Loucy (cell line): Measurements from ENCODE around the gene CHST11.
"Not testable (repeated sequence)": the region's sequence is repeated elsewhere in the genome, so short reads cannot be mapped to it uniquely, and the experiment has no call there.

Source experiments
- CTCF ChIP-seq: fragments of 200-600 bp; sonication (generic); conservative IDR thresholded peaks from 2 replicates; pipeline ENCODE4 v1.5.1; 2014; ENCODE audit warnings: mild to moderate bottlenecking, antibody characterized with exemption, low read length
- EZH2phosphoT487 ChIP-seq: fragments of 200-600 bp; IDR thresholded peaks from 2 replicates; pipeline ENCODE4 v1.6.1; 2018; ENCODE audit warnings: antibody characterized with exemption, mild to moderate bottlenecking, moderate library complexity, borderline replicate concordance

GRCh38 chr12:104574353-104574752, 117.6 kb downstream of the CHST11 start:
- TF ChIP-seq CTCF, EZH2phosphoT487: not testable (repeated sequence)
